Neural cell (in vitro differentiated cells): Measurements from ENCODE around the gene STMN3. TPM values are rescaled to one million over a fixed set of nuclear protein-coding genes. Genes with fewer than 3 reads are reported as not detected.
A peak's percentile ranks its signal among the peaks of the same experiment; 100 is the strongest.
"Not testable (repeated sequence)": the region's sequence is repeated elsewhere in the genome, so short reads cannot be mapped to it uniquely, and the experiment has no call there.

Source experiments
- H2AFZ ChIP-seq: fragments of 200-600, 300-800 bp; sonication (generic), shearing (Covaris generic); 2 replicates; pipeline ENCODE4 v1.6.0; 2014; ENCODE audit warnings: low read depth, mild to moderate bottlenecking, antibody characterized with exemption, low read length, moderate library complexity
- H3F3A ChIP-seq: fragments of 200-600 bp; shearing (Covaris generic); 2 replicates; pipeline ENCODE4 v1.6.1; 2016; ENCODE audit warnings: mild to moderate bottlenecking, moderate library complexity, mixed read lengths, antibody characterized with exemption, low read length; ENCODE audit not compliant: insufficient read depth, poor library complexity, severe bottlenecking
- H3K27ac ChIP-seq: fragments of 200-600, 300-800 bp; sonication (generic), shearing (Covaris generic); 2 replicates; pipeline ENCODE4 v1.5.1; 2014; ENCODE audit warnings: mild to moderate bottlenecking, low read length, moderate library complexity
- H3K27me3 ChIP-seq: fragments of 300-800, 200-600 bp; sonication (generic), shearing (Covaris generic); 2 replicates; pipeline ENCODE4 v1.6.0; 2014; ENCODE audit warnings: mild to moderate bottlenecking, low read depth, low read length, moderate library complexity; ENCODE audit not compliant: insufficient read depth
- H3K36me3 ChIP-seq: fragments of 300-800, 200-600 bp; sonication (generic), shearing (Covaris generic); 2 replicates; pipeline ENCODE4 v1.5.1; 2014; ENCODE audit warnings: mild to moderate bottlenecking, antibody characterized with exemption, low read length, moderate library complexity; ENCODE audit not compliant: insufficient read depth
- H3K4me2 ChIP-seq: fragments of 300-800, 200-600 bp; sonication (generic), shearing (Covaris generic); 2 replicates; pipeline ENCODE4 v1.6.0; 2014; ENCODE audit warnings: mild to moderate bottlenecking, low read length
- H3K4me3 ChIP-seq: fragments of 300-800, 200-600 bp; sonication (generic), shearing (Covaris generic); 2 replicates; pipeline ENCODE4 v1.5.1; 2014; ENCODE audit warnings: mild to moderate bottlenecking, low read length, moderate library complexity
- H3K79me2 ChIP-seq: fragments of 200-600 bp; shearing (Covaris generic); replicated peaks from 2 replicates; pipeline ENCODE4 v1.6.0; 2014; ENCODE audit warnings: mild to moderate bottlenecking, low read length, moderate library complexity; ENCODE audit not compliant: insufficient read depth
- H3K9ac ChIP-seq: fragments of 300-800, 200-600 bp; sonication (generic), shearing (Covaris generic); 2 replicates; pipeline ENCODE4 v1.6.1; 2016; ENCODE audit warnings: mild to moderate bottlenecking, low read length, mixed read lengths
- H3K9me2 ChIP-seq: fragments of 200-600 bp; shearing (Covaris generic); 2 replicates; pipeline ENCODE4 v1.6.1; 2016; ENCODE audit warnings: mild to moderate bottlenecking, low read length, mixed read lengths; ENCODE audit not compliant: insufficient read depth
- H3K9me3 ChIP-seq: fragments of 200-600, 300-800 bp; sonication (generic), shearing (Covaris generic); 2 replicates; pipeline ENCODE4 v1.6.1; 2016; ENCODE audit warnings: mild to moderate bottlenecking, mixed run types, low read length, moderate library complexity, mixed read lengths
- H4K20me1 ChIP-seq: fragments of 200-600 bp; shearing (Covaris generic); 2 replicates; pipeline ENCODE4 v1.6.1; 2016; ENCODE audit warnings: mild to moderate bottlenecking, mixed run types; ENCODE audit not compliant: insufficient read depth
- EP300 ChIP-seq: fragments of 450-650 bp; conservative IDR thresholded peaks from 2 replicates; pipeline ENCODE4 v1.6.1; 2014; ENCODE audit warnings: antibody characterized with exemption, mild to moderate bottlenecking, moderate library complexity; ENCODE audit not compliant: poor library complexity, severe bottlenecking
- EZH2 ChIP-seq: fragments of 200-600, 300-800 bp; shearing (Covaris generic), sonication (generic); IDR thresholded peaks from 2 replicates; pipeline ENCODE4 v1.6.1; 2014; ENCODE audit warnings: antibody characterized with exemption, low read length, borderline replicate concordance, mild to moderate bottlenecking; ENCODE audit not compliant: insufficient read depth, poor library complexity, severe bottlenecking
- MXI1 ChIP-seq: fragments of 450-650 bp; conservative IDR thresholded peaks from 2 replicates; pipeline ENCODE4 v1.6.1; 2014; ENCODE audit warnings: antibody characterized with exemption, mild to moderate bottlenecking; ENCODE audit not compliant: poor library complexity, severe bottlenecking
- POLR2AphosphoS5 ChIP-seq: IDR thresholded peaks from 2 replicates; pipeline ENCODE4 v1.6.1; 2012
- RAD21 ChIP-seq: fragments of 450-650 bp; conservative IDR thresholded peaks from 2 replicates; pipeline ENCODE4 v1.6.1; 2014; ENCODE audit warnings: antibody characterized with exemption, mild to moderate bottlenecking, moderate library complexity
- REST ChIP-seq: IDR thresholded peaks from 2 replicates; pipeline ENCODE4 v1.6.1; 2012; ENCODE audit warnings: borderline replicate concordance
- SMC3 ChIP-seq: fragments of 450-650 bp; conservative IDR thresholded peaks from 2 replicates; pipeline ENCODE4 v1.6.1; 2014; ENCODE audit warnings: antibody characterized with exemption, mild to moderate bottlenecking, moderate library complexity; ENCODE audit not compliant: poor library complexity
- TAF1 ChIP-seq: IDR thresholded peaks from 2 replicates; pipeline ENCODE4 v1.6.1; 2012; ENCODE audit warnings: low read depth
- polyA plus RNA-seq: library from polyadenylated mRNA; depleted of rRNA; stranded (reverse); fragments of >200 nt; gene quantifications from 2 replicates; pipeline ENCODE4 v1.2.3, GENCODE V29; 2014
- TF ChIP-seq, protein P1 (sequence below): fragments of 450-650 bp; IDR thresholded peaks from 2 replicates; pipeline ENCODE4 v1.5.1; 2014; ENCODE audit warnings: antibody characterized with exemption, mild to moderate bottlenecking, moderate library complexity; ENCODE audit not compliant: poor library complexity, severe bottlenecking

STMN3 gene
- polyA plus RNA-seq, 1 donor from 2014 or later = 268 TPM

DNA sequence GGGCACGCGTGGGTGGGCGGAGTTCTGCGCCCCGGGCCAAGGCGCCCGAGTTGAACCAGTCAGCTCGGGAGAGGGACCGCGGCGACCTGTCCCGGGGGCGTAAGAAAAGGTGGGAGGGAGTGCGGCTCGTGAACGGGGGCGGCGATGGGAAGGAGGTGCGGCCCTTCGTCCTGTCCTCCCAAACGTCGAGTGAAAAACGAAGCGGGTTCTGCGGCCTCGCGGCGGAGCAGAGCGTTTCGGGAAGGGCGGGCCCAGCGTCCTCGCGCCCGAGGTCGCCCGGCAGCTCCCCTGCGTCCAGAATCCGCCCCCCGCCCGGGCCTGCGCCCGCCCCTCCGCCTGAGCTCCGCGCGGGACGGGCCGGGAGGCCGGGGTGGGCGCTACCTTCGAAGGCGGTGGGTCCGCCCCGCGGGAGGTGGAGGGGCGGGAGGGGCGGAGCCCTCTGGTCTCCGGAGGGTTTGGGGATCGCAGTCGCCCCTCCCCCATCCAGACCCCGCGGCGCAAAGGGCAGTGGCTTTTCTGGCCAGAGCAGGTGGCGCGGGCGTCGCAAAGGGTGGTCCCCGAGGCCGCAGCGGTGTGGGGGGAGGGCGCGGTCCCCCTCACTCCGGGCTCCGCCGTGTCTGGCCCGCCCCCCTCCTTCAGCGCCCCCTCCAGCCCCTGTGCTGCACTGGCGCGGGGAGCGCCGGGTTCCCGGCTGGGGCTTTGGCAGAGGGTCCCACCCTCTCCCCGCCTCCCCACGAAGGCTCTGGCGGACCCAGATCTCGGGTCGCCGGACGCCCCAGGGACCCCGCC is 838 bp downstream of the STMN3 start:
- H3K4me3 ChIP-seq = peak overlapping the region; percentile 93

DNA sequence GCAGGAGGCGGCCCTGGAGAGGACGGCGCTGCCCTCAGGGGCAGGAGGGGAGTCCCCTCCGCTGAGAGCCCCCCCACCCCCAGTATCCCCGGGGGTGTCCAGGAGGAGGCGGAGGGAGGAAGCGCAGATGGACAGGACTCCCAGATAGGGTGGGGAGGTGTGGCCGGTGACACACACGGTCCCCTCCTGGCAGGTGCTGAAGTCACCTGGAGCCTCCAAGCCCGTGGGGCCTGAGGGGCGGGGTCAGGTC is 1.4 kb downstream of the STMN3 start:
- Histone ChIP-seq H3K36me3 (no peaks in the 10 kb centered on the region), H3K9ac (peak overlapping the region; percentile 97), H2AFZ (no peak overlapping the region), H3K4me2 (peak overlapping the region; percentile 92), H3K79me2 (peaks cover 22% of the 10 kb centered on the region), H3K27me3 (no peaks in the 10 kb centered on the region), H3K9me3 (no peaks in the 10 kb centered on the region), H3K9me2 (no peaks in the 10 kb centered on the region), H3K27ac (peak overlapping the region; percentile 95), H3K4me3 (peak overlapping the region; percentile 93), H4K20me1 (peaks cover 14% of the 10 kb centered on the region), H3F3A (no peaks in the 10 kb centered on the region)
- TF ChIP-seq, protein P1, sequence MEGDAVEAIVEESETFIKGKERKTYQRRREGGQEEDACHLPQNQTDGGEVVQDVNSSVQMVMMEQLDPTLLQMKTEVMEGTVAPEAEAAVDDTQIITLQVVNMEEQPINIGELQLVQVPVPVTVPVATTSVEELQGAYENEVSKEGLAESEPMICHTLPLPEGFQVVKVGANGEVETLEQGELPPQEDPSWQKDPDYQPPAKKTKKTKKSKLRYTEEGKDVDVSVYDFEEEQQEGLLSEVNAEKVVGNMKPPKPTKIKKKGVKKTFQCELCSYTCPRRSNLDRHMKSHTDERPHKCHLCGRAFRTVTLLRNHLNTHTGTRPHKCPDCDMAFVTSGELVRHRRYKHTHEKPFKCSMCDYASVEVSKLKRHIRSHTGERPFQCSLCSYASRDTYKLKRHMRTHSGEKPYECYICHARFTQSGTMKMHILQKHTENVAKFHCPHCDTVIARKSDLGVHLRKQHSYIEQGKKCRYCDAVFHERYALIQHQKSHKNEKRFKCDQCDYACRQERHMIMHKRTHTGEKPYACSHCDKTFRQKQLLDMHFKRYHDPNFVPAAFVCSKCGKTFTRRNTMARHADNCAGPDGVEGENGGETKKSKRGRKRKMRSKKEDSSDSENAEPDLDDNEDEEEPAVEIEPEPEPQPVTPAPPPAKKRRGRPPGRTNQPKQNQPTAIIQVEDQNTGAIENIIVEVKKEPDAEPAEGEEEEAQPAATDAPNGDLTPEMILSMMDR = no peak
- no peak for TF ChIP-seq TAF1
- no peak for TF ChIP-seq SMC3
- TF ChIP-seq REST = no peak
- TF ChIP-seq MXI1 = no peak
- TF ChIP-seq EP300 = no peak
- TF ChIP-seq EZH2 = no peak
- TF ChIP-seq POLR2AphosphoS5 = no peak
- no peak for TF ChIP-seq RAD21

More for the DNA sequence above, 838 bp downstream of the STMN3 start:
- no peaks in the 10 kb centered on the region for H3F3A ChIP-seq
- TF ChIP-seq MXI1 = no peak
- peak; percentile 4 for TF ChIP-seq RAD21
- H3K36me3 ChIP-seq = no peaks in the 10 kb centered on the region
- no peaks in the 10 kb centered on the region for H3K9me3 ChIP-seq
- H3K79me2 ChIP-seq = peaks cover 22% of the 10 kb centered on the region
- no peaks in the 10 kb centered on the region for H3K9me2 ChIP-seq
- peak overlapping the region; percentile 92 for H3K4me2 ChIP-seq
- no peak overlapping the region for H2AFZ ChIP-seq
- H4K20me1 ChIP-seq = peaks cover 14% of the 10 kb centered on the region
- H3K27me3 ChIP-seq = no peaks in the 10 kb centered on the region
- peak overlapping the region; percentile 97 for H3K9ac ChIP-seq
- H3K27ac ChIP-seq = peak overlapping the region; percentile 95

DNA sequence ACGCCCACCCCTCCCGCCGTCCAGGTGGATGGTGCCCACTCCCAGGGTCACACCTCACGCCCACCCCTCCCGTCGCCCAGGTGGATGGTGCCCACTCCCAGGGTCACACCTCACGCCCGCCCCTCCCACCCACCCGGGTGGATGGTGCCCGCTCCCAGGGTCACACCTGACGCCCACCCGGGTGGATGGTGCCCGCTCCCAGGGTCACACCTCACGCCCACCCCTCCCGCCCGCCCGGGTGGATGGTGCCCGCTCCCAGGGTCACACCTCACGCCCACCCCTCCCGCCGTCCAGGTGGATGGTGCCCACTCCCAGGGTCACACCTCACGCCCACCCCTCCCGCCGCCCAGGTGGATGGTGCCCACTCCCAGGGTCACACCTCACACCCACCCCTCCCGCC is 2.7 kb downstream of the STMN3 start:
- H3K36me3 ChIP-seq, H3K27me3 ChIP-seq, H3K4me2 ChIP-seq, H2AFZ ChIP-seq, H3K9me3 ChIP-seq, H3K27ac ChIP-seq, H3F3A ChIP-seq, H3K9me2 ChIP-seq, H3K9ac ChIP-seq, H3K4me3 ChIP-seq: not testable (repeated sequence)
- H4K20me1 ChIP-seq = peaks cover 14% of the 10 kb centered on the region
- peaks cover 22% of the 10 kb centered on the region for H3K79me2 ChIP-seq
